22Rv1 (cell line): ENCODE data around the gene ATG101.

ENCODE experiments used
- ZFX ChIP-seq: fragments of 450-650 bp; IDR thresholded peaks from 2 replicates; pipeline ENCODE4 v1.6.1; 2017; ENCODE audit warnings: antibody characterized with exemption, borderline replicate concordance
- TF ChIP-seq, protein P1 (sequence below): fragments of 450-650 bp; IDR thresholded peaks from 2 replicates; pipeline ENCODE4 v1.5.1; 2017; ENCODE audit warnings: mild to moderate bottlenecking

DNA sequence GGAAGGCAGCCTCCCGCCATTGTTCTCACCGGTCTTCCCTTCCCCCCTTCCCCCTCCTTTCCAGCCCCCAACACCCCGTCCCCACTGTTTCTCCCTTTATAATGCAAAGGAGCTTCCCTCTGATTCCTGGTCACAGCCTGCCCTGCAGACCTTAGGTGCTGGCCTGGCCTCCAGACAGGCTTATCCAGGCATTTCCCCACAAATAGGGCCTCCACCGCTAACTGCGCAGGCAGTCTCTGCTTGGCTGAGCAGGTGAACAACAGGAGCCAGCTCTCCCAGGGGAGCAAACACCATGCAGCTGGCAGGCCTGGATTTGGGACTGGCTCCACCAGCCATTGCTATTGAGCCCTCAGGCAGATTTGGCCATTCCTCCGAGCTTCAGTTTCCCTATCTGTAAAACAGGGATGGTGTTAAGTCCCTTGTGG, 55.7 kb downstream of the ATG101 start:
- TF ChIP-seq, protein P1, sequence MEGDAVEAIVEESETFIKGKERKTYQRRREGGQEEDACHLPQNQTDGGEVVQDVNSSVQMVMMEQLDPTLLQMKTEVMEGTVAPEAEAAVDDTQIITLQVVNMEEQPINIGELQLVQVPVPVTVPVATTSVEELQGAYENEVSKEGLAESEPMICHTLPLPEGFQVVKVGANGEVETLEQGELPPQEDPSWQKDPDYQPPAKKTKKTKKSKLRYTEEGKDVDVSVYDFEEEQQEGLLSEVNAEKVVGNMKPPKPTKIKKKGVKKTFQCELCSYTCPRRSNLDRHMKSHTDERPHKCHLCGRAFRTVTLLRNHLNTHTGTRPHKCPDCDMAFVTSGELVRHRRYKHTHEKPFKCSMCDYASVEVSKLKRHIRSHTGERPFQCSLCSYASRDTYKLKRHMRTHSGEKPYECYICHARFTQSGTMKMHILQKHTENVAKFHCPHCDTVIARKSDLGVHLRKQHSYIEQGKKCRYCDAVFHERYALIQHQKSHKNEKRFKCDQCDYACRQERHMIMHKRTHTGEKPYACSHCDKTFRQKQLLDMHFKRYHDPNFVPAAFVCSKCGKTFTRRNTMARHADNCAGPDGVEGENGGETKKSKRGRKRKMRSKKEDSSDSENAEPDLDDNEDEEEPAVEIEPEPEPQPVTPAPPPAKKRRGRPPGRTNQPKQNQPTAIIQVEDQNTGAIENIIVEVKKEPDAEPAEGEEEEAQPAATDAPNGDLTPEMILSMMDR = no peak
- no peak for TF ChIP-seq ZFX
